GM12878 (cell line): Measurements from ENCODE around the gene RAD1. TPM values are rescaled to one million over a fixed set of nuclear protein-coding genes. Genes with fewer than 3 reads are reported as not detected.
A peak's percentile ranks its signal among the peaks of the same experiment; 100 is the strongest.

Experiments used
- BCL11A ChIP-seq: IDR thresholded peaks from 2 replicates; pipeline ENCODE4 v1.6.1; 2011; ENCODE audit warnings: low read depth, low read length
- BMI1 ChIP-seq: fragments of 450-650 bp; IDR thresholded peaks from 2 replicates; pipeline ENCODE4 v1.6.1; 2016; ENCODE audit warnings: mild to moderate bottlenecking, moderate library complexity, borderline replicate concordance
- CREM ChIP-seq: IDR thresholded peaks from 2 replicates; pipeline ENCODE4 v1.6.1; 2014; ENCODE audit warnings: antibody characterized with exemption, low read depth
- EED ChIP-seq: sonication (generic); IDR thresholded peaks from 2 replicates; pipeline ENCODE4 v1.6.1; 2016; ENCODE audit warnings: antibody characterized with exemption, low read depth
- EZH2 ChIP-seq: IDR thresholded peaks from 2 replicates; pipeline ENCODE4 v1.6.1; 2012; ENCODE audit warnings: low read depth, mild to moderate bottlenecking, control low read depth, inconsistent platforms, low read length, borderline replicate concordance; ENCODE audit not compliant: control insufficient read depth
- IKZF2 ChIP-seq, 2 experiments: fragments of 450-650 bp; IDR thresholded peaks; 2 replicates each; pipeline ENCODE4 v1.6.1; 2017; ENCODE audit warnings: mild to moderate bottlenecking in 2 of 2, moderate library complexity in 2 of 2
- MEF2B ChIP-seq: fragments of 450-650 bp; IDR thresholded peaks from 2 replicates; pipeline ENCODE4 v1.6.1; 2018; ENCODE audit warnings: mild to moderate bottlenecking, moderate library complexity; ENCODE audit not compliant: partially characterized antibody, poor library complexity, severe bottlenecking
- NR2C1 ChIP-seq: fragments of 450-650 bp; IDR thresholded peaks from 2 replicates; pipeline ENCODE4 v1.6.1; 2017; ENCODE audit warnings: antibody characterized with exemption, mild to moderate bottlenecking, moderate library complexity
- NR2C2 ChIP-seq: IDR thresholded peaks from 2 replicates; pipeline ENCODE4 v1.6.1; 2011; ENCODE audit warnings: borderline replicate concordance, low read depth; ENCODE audit not compliant: control insufficient read depth, insufficient read length
- POLR2AphosphoS5 ChIP-seq: IDR thresholded peaks from 2 replicates; pipeline ENCODE4 v1.6.1; 2011; ENCODE audit warnings: mild to moderate bottlenecking, low read length, inconsistent platforms
- RB1 ChIP-seq: fragments of 450-650 bp; formaldehyde crosslinking; IDR thresholded peaks from 2 replicates; pipeline ENCODE4 v1.6.1; 2017; ENCODE audit warnings: mild to moderate bottlenecking, borderline replicate concordance
- SUPT20H ChIP-seq: IDR thresholded peaks from 2 replicates; pipeline ENCODE4 v1.6.1; 2011; ENCODE audit warnings: low read depth, mild to moderate bottlenecking, low read length, moderate library complexity, borderline replicate concordance; ENCODE audit not compliant: control insufficient read depth
- YBX1 ChIP-seq: fragments of 450-650 bp; IDR thresholded peaks from 2 replicates; pipeline ENCODE4 v1.6.1; 2016; ENCODE audit warnings: antibody characterized with exemption
- polyA plus RNA-seq, 11 experiments: library from polyadenylated mRNA; depleted of rRNA in 4 of 11; unstranded in 6 of 11; stranded (reverse) in 5 of 11; fragments of >200 nt; fragmentation: Nextera tagmentation in 4 of 11; fragmentation: Illumina TruSeq in 1 of 11; extraction: Ambion mirVana in 4 of 11; extraction: Trizol in 1 of 11; gene quantifications; 1 replicate in 1 of 11; 2 replicates in 10 of 11; pipeline versions ENCODE4 v1.2.1 to v1.2.3, GENCODE V29; 2011 to 2016; ENCODE audit warnings: inconsistent platforms in 2 of 11, missing spikeins in 2 of 11, low read depth in 1 of 11
- total RNA-seq, 4 experiments: library from RNA; depleted of rRNA in 3 of 4; stranded (reverse); fragments of >200 nt in 3 of 4; fragmentation: Illumina TruSeq in 1 of 4; extraction: Trizol in 1 of 4; gene quantifications; 2 replicates each; pipeline versions ENCODE4 v1.2.1 to v1.2.3, GENCODE V29; 2013 to 2021
- TF ChIP-seq, protein P1 (sequence below): IDR thresholded peaks from 2 replicates; pipeline ENCODE4 v1.6.1; 2011; ENCODE audit warnings: borderline replicate concordance, low read depth, mild to moderate bottlenecking, moderate library complexity, mixed read lengths, low read length; ENCODE audit not compliant: insufficient read depth; ENCODE audit errors: extremely low read length
- TF ChIP-seq, protein P2 (sequence below): IDR thresholded peaks from 2 replicates; pipeline ENCODE4 v1.6.1; 2011; ENCODE audit warnings: low read depth, low read length, improper control_type of control experiment, borderline replicate concordance
- TF ChIP-seq, protein P3 (sequence below): IDR thresholded peaks from 2 replicates; pipeline ENCODE4 v1.6.1; 2012; ENCODE audit warnings: low read depth, low read length, improper control_type of control experiment
- TF ChIP-seq, protein P4 (sequence below): fragments of 450-650 bp; IDR thresholded peaks from 2 replicates; pipeline ENCODE4 v1.6.1; 2016; ENCODE audit warnings: mild to moderate bottlenecking
- TF ChIP-seq, protein P5 (sequence below): fragments of 450-650 bp; IDR thresholded peaks from 2 replicates; pipeline ENCODE4 v1.6.1; 2017; ENCODE audit warnings: mild to moderate bottlenecking, moderate library complexity
- TF ChIP-seq, protein P6 (sequence below): IDR thresholded peaks from 2 replicates; pipeline ENCODE4 v1.6.1; 2011; ENCODE audit warnings: borderline replicate concordance, low read depth, mild to moderate bottlenecking, moderate library complexity, low read length; ENCODE audit not compliant: insufficient read depth, poor library complexity, severe bottlenecking

Gene RAD1
- total and polyA plus RNA-seq, 10 of the 15 experiments (the other 5 are each of a cell fraction or from before 2014, with no cell fraction given), result 21.1 to 58.4 (median 37.2) TPM

DNA sequence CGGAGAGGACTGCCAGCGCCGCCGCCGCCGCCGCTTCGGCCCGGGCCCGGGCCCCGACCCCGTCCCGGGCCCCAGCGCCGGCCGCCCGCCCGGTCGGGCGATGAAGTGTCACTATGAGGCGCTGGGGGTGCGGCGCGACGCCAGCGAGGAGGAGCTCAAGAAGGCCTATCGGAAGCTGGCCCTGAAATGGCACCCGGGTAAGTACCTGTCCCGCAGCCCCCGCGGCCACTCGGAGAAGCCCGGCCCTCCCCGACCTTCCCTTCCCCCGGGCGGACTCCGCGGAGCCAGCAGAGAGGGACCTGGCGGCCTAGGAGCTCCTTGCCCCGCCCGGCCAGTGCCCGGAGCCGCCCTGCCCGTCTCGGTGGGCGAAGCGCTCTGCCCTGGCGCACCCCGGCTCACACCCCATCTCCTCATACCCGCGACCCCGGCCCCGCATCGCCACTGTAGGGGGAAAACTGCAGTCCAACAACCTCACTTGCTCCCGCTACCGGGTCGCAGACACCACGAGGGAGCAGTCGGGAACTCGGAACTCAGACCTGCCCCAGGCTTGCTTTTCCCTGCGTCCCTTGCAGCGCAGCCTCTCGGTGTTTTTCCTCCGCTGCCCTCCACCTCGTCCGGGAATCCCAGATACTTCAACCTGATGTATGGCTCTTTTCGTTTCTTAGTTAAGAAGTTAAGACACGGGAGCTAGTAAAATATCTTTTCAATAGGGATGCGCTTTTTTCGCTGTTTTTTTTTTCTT lies 14.6 kb upstream of the RAD1 start (continued):
- TF ChIP-seq, protein P1, sequence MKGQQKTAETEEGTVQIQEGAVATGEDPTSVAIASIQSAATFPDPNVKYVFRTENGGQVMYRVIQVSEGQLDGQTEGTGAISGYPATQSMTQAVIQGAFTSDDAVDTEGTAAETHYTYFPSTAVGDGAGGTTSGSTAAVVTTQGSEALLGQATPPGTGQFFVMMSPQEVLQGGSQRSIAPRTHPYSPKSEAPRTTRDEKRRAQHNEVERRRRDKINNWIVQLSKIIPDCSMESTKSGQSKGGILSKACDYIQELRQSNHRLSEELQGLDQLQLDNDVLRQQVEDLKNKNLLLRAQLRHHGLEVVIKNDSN, result no peak
- TF ChIP-seq RB1 (no peak), MEF2B (no peak), EED (0 out of 2 replicates have a peak, but pooled peaks have one; percentile 22), YBX1 (no peak), CREM (no peak; the same call in 1 of the 2 replicates), NR2C2 (no peak), POLR2AphosphoS5 (peak; percentile 64), BMI1 (no peak), BCL11A (no peak), EZH2 (no peak), IKZF2 (IDR thresholded peaks at IDR 0.05) (peak; percentile 26 to 28; a peak in 3 of 4 replicates), NR2C1 (no peak), SUPT20H (no peak)
- TF ChIP-seq, protein P2, sequence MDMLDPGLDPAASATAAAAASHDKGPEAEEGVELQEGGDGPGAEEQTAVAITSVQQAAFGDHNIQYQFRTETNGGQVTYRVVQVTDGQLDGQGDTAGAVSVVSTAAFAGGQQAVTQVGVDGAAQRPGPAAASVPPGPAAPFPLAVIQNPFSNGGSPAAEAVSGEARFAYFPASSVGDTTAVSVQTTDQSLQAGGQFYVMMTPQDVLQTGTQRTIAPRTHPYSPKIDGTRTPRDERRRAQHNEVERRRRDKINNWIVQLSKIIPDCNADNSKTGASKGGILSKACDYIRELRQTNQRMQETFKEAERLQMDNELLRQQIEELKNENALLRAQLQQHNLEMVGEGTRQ, result no peak
- TF ChIP-seq, protein P3, sequence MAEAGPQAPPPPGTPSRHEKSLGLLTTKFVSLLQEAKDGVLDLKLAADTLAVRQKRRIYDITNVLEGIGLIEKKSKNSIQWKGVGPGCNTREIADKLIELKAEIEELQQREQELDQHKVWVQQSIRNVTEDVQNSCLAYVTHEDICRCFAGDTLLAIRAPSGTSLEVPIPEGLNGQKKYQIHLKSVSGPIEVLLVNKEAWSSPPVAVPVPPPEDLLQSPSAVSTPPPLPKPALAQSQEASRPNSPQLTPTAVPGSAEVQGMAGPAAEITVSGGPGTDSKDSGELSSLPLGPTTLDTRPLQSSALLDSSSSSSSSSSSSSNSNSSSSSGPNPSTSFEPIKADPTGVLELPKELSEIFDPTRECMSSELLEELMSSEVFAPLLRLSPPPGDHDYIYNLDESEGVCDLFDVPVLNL, result no peak
- TF ChIP-seq, protein P4, sequence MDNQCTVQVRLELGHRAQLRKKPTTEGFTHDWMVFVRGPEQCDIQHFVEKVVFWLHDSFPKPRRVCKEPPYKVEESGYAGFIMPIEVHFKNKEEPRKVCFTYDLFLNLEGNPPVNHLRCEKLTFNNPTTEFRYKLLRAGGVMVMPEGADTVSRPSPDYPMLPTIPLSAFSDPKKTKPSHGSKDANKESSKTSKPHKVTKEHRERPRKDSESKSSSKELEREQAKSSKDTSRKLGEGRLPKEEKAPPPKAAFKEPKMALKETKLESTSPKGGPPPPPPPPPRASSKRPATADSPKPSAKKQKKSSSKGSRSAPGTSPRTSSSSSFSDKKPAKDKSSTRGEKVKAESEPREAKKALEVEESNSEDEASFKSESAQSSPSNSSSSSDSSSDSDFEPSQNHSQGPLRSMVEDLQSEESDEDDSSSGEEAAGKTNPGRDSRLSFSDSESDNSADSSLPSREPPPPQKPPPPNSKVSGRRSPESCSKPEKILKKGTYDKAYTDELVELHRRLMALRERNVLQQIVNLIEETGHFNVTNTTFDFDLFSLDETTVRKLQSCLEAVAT, result no peak
- TF ChIP-seq, protein P5, sequence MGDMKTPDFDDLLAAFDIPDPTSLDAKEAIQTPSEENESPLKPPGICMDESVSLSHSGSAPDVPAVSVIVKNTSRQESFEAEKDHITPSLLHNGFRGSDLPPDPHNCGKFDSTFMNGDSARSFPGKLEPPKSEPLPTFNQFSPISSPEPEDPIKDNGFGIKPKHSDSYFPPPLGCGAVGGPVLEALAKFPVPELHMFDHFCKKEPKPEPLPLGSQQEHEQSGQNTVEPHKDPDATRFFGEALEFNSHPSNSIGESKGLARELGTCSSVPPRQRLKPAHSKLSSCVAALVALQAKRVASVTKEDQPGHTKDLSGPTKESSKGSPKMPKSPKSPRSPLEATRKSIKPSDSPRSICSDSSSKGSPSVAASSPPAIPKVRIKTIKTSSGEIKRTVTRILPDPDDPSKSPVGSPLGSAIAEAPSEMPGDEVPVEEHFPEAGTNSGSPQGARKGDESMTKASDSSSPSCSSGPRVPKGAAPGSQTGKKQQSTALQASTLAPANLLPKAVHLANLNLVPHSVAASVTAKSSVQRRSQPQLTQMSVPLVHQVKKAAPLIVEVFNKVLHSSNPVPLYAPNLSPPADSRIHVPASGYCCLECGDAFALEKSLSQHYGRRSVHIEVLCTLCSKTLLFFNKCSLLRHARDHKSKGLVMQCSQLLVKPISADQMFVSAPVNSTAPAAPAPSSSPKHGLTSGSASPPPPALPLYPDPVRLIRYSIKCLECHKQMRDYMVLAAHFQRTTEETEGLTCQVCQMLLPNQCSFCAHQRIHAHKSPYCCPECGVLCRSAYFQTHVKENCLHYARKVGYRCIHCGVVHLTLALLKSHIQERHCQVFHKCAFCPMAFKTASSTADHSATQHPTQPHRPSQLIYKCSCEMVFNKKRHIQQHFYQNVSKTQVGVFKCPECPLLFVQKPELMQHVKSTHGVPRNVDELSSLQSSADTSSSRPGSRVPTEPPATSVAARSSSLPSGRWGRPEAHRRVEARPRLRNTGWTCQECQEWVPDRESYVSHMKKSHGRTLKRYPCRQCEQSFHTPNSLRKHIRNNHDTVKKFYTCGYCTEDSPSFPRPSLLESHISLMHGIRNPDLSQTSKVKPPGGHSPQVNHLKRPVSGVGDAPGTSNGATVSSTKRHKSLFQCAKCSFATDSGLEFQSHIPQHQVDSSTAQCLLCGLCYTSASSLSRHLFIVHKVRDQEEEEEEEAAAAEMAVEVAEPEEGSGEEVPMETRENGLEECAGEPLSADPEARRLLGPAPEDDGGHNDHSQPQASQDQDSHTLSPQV, result no peak
- TF ChIP-seq, protein P6, sequence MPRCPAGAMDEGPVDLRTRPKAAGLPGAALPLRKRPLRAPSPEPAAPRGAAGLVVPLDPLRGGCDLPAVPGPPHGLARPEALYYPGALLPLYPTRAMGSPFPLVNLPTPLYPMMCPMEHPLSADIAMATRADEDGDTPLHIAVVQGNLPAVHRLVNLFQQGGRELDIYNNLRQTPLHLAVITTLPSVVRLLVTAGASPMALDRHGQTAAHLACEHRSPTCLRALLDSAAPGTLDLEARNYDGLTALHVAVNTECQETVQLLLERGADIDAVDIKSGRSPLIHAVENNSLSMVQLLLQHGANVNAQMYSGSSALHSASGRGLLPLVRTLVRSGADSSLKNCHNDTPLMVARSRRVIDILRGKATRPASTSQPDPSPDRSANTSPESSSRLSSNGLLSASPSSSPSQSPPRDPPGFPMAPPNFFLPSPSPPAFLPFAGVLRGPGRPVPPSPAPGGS, result no peak
